NB4 (cell line): ENCODE measurements around the gene PPP4C.
A peak's percentile ranks its signal among the peaks of the same experiment; 100 is the strongest.
"Not testable (repeated sequence)": the region's sequence is repeated elsewhere in the genome, so short reads cannot be mapped to it uniquely, and the experiment has no call there.

Experiments
- DNase-seq: peaks from one replicate; pipeline ENCODE4 v3.0.0; 2010; ENCODE audit warnings: low read depth
- H3K4me3 ChIP-seq: one replicate; pipeline ENCODE4 v1.5.1; 2011; ENCODE audit warnings: mild to moderate bottlenecking, low read depth, low read length, moderate library complexity
- CTCF ChIP-seq: IDR thresholded peaks from one replicate; pipeline ENCODE4 v1.5.1; 2012; ENCODE audit warnings: low read depth, low read length
- MAX ChIP-seq: IDR thresholded peaks from 2 replicates; pipeline ENCODE4 v1.6.1; 2011; ENCODE audit warnings: low read depth, low read length
- MYC ChIP-seq: IDR thresholded peaks from 2 replicates; pipeline ENCODE4 v1.6.1; 2011; ENCODE audit warnings: low read depth, low read length
- POLR2A ChIP-seq: IDR thresholded peaks from 2 replicates; pipeline ENCODE4 v1.6.1; 2011; ENCODE audit warnings: mild to moderate bottlenecking; ENCODE audit not compliant: insufficient read length; ENCODE audit errors: extremely low read depth

The PPP4C gene

GRCh38 chr16:30120340-30121105, 44.7 kb downstream of the PPP4C start:
- no peak for TF ChIP-seq MAX
- TF ChIP-seq CTCF: no peak
- TF ChIP-seq MYC: no peak
- no peak for TF ChIP-seq POLR2A
- no peak for DNase-seq

GRCh38 chr16:30121741-30122571, 46.2 kb downstream of the PPP4C start:
- peak overlapping the region; percentile 53 for H3K4me3 ChIP-seq
- no peak for DNase-seq

More at GRCh38 chr16:30120340-30121105, 44.7 kb downstream of the PPP4C start:
- no peak overlapping the region for H3K4me3 ChIP-seq

GRCh38 chr16:30122604-30123160, 46.9 kb downstream of the PPP4C start:
- H3K4me3 ChIP-seq: peak overlapping the region; percentile 53
- TF ChIP-seq CTCF (no peak), MAX (no peak), POLR2A (no peak), MYC (no peak)
- DNase-seq: no peak

More at GRCh38 chr16:30121741-30122571, 46.2 kb downstream of the PPP4C start:
- TF ChIP-seq MAX: no peak
- no peak for TF ChIP-seq CTCF

GRCh38 chr16:30124985-30125379, 49.2 kb downstream of the PPP4C start:
- no peak overlapping the region for H3K4me3 ChIP-seq
- TF ChIP-seq CTCF (no peak), MYC (no peak), MAX (no peak), POLR2A (no peak)
- no peak for DNase-seq

- H3K4me3 ChIP-seq, DNase-seq: not testable (repeated sequence)
These were observed 49.9 kb downstream of the PPP4C start for GRCh38 chr16:30125690-30126089.

- DNase-seq: no peak
- H3K4me3 ChIP-seq: no peak overlapping the region
- TF ChIP-seq MYC (no peak), MAX (no peak), CTCF (no peak), POLR2A (no peak)
These were observed 52.2 kb downstream of the PPP4C start for GRCh38 chr16:30127993-30128392.
